T-helper 9 cell (primary cell): ENCODE measurements around the gene ABHD14A.

Experiments
- DNase-seq: peaks from one replicate; pipeline ENCODE4 v3.0.0-alpha.2; 2020

ABHD14A gene

GRCh38 chr3:51997172-51997571 is 22.3 kb downstream of the ABHD14A start:
- no peak for DNase-seq

DNA sequence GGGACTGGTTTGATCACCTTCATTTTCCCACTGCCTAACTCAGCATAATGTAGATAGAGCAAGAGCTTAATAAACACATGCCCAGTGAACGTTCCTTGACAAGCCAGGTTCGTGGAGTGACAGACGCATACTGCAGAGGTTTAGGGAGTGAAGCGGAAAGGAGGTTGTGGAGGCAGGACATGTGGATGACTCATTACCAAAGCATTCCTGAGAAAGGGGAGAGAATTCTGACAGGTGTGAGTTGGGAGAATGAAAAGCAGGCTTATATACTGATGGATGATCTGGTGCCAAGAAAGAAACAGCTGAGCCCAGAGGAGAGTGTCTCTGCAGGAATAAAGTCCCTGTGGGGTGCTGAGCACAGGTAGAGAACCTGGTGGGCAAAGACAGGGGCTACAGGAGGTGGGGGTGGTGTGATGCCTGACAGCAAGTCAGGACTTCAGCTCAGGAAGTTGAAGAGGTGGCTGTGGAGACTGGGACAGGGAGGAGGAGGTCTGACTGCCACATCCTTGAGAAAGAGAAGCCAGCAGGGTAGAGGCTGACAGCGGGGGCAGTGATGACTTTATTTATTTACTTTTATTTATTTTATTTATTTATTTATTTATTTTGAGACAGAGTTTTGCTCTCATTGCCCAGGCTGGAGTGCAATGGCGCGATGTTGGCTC is 23.2 kb downstream of the ABHD14A start:
- no peak for DNase-seq

- no peak for DNase-seq
These were observed 23.9 kb downstream of the ABHD14A start for GRCh38 chr3:51998774-51999173.

- DNase-seq = no peak
These were observed 25.0 kb downstream of the ABHD14A start for GRCh38 chr3:51999846-52000245.

DNA sequence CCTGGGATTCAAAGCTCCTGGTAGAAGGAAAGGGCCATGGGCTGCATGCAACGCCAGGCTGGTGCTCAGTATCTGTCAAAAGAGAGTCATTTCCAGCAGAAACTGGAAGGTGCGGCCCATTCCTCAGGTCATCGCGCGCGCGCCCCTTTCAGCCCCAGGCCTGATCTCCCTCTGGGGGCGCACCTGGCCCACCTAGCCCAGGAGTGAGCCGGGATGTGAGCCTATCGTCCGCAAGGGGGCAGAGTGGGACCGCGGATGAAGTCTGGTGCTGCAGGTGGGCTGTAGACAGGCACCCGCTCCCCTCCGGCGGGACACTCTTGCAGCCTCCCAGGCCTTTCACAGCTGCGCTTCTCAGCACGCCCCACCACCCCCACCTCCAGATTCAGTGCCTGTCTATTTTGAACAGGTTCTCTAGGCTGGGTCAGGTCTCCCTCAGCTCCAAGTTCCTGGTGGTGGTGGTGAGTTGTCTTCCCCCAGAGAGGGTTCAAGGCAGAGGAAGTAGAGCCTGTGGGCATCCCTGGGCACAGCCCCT is 26.6 kb downstream of the ABHD14A start:
- DNase-seq = peak; percentile 84

DNA sequence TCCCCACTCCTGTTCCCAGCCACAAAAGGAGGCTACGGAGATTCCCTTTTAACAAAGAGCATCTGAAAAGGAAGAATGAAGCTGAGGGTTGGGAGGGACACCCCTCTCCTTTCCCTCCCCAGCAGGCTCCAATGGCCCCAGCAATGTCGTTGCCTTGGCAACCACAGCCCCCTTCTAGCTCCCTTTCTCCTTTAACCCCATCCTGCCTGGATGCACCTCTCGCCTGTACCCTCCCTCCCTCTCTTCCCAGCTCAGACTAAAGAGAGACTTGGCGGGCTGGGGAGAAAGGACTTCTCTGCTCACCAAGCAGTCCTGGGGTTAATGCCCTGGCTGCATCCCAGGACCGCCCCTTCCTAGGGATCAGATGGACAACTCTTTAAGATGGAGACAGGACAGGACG is 27.9 kb downstream of the ABHD14A start:
- DNase-seq = no peak

- no peak for DNase-seq
These were observed 29.4 kb downstream of the ABHD14A start for GRCh38 chr3:52004163-52004787.

- no peak for DNase-seq
These were observed 30.1 kb downstream of the ABHD14A start for GRCh38 chr3:52004906-52005395.

GRCh38 chr3:52005571-52005986 is 30.7 kb downstream of the ABHD14A start:
- DNase-seq = no peak

- DNase-seq = no peak
These were observed 31.4 kb downstream of the ABHD14A start for GRCh38 chr3:52006017-52006819.

DNA sequence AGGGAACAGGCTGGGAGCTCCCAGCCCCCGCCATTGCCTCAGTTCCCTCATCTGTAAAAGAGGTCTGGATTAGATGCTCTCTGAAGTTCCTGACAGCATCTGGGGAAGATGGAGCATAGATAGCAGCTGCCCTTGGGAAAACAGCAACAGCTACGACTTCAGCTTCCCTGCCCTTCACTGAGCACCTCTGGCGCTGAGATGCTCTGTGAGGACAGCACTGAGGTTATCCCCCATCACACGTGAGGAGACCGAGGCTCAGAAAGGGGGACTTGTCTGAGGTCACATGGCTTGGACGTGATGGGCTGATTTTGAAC is 31.9 kb downstream of the ABHD14A start:
- no peak for DNase-seq

GRCh38 chr3:52007291-52007690 is 32.4 kb downstream of the ABHD14A start:
- no peak for DNase-seq

GRCh38 chr3:52010431-52010830 is 35.6 kb downstream of the ABHD14A start:
- DNase-seq = no peak

DNA sequence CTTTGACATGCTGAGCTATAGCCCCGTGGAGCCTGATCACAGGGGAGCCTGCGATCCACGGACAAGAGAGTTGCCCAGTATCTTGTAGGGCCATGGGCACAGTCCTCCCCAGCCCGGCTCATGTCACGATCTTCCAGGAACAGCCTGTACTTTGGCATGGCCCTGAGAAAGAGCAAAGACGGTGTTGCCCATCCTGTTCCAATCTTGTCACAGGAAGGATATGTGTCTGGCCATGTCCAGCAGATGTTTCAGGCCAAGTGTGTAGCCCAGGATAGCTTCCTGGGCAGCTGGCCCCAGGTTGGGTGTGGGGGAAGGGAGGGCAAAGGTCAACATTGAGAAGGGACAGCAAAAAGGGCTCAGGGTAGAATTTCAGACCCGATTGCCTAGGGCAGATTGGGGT is 37.8 kb downstream of the ABHD14A start:
- DNase-seq = no peak

- DNase-seq = no peak
These were observed 39.1 kb downstream of the ABHD14A start for GRCh38 chr3:52013802-52014598.

- DNase-seq = no peak
These were observed 39.7 kb downstream of the ABHD14A start for GRCh38 chr3:52014613-52015012.

GRCh38 chr3:52015438-52016228 is 40.8 kb downstream of the ABHD14A start:
- no peak for DNase-seq

GRCh38 chr3:52017586-52017985 is 42.7 kb downstream of the ABHD14A start:
- no peak for DNase-seq

GRCh38 chr3:52018319-52019000 is 43.6 kb downstream of the ABHD14A start:
- no peak for DNase-seq

DNA sequence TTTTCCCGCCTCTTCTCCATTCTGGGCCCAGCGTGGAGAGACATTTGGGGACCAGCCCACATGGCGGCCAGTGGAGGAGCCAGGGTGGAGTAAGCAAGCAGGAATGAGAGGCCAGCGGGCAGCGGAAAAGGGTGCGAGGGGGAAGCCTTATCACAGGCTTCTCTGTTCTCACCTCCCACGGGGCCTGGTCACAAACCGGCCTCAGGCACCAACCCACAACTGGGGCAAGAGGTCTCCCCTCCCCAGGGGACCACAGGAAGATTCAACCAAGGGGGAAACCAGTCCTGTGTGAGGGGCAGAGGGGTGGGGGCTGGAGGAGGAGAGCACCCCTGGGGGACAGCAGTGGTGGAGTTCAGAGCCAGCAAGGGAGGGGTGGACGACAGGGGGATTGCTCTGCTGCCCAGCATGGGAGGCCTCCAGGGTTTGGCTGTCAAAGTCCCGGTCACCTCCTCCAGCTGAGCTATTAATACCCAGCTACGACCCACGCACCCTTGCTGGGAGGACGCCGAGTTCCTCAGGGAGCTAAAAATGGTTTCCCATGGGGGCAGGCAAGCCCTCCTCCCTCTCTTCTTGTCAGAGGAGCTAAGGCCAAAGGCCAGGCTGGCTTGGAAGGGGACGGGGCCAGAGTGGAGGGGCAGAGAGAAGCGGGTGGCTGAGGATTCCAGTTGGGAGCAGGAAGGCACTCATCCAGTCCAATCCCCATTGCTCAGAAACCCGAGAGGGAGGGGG is 44.7 kb downstream of the ABHD14A start:
- DNase-seq = no peak

GRCh38 chr3:52020796-52021195 is 45.9 kb downstream of the ABHD14A start:
- no peak for DNase-seq
